ENCODE measurements around the gene MRAS.

GRCh38 chr3:138308783-138309182 lies 39.6 kb upstream of the MRAS start:
- no peak for TF ChIP-seq CTCF (IDR thresholded peaks at IDR 0.05; ENCODE audit: poor library complexity)
- TF ChIP-seq EZH2 (IDR thresholded peaks at IDR 0.05; ENCODE audit: borderline replicate concordance), result no peak
